GM12875 (cell line): Measurements from ENCODE around the gene ESPNL.
A peak's percentile ranks its signal among the peaks of the same experiment; 100 is the strongest.

Source experiments
- H3K4me3 ChIP-seq: one replicate; pipeline ENCODE4 v1.5.1; 2011; ENCODE audit warnings: low read depth, low read length, control low read depth
- TF ChIP-seq, protein P1 (sequence below): IDR thresholded peaks from 2 replicates; pipeline ENCODE4 v1.5.1; 2011; ENCODE audit warnings: low read depth, mild to moderate bottlenecking, control low read depth, inconsistent platforms, low read length, moderate library complexity, borderline replicate concordance; ENCODE audit not compliant: insufficient read depth

The ESPNL gene

GRCh38 chr2:238105506-238106338 lies 5.6 kb downstream of the ESPNL start:
- H3K4me3 ChIP-seq: no peak overlapping the region
- TF ChIP-seq, protein P1, sequence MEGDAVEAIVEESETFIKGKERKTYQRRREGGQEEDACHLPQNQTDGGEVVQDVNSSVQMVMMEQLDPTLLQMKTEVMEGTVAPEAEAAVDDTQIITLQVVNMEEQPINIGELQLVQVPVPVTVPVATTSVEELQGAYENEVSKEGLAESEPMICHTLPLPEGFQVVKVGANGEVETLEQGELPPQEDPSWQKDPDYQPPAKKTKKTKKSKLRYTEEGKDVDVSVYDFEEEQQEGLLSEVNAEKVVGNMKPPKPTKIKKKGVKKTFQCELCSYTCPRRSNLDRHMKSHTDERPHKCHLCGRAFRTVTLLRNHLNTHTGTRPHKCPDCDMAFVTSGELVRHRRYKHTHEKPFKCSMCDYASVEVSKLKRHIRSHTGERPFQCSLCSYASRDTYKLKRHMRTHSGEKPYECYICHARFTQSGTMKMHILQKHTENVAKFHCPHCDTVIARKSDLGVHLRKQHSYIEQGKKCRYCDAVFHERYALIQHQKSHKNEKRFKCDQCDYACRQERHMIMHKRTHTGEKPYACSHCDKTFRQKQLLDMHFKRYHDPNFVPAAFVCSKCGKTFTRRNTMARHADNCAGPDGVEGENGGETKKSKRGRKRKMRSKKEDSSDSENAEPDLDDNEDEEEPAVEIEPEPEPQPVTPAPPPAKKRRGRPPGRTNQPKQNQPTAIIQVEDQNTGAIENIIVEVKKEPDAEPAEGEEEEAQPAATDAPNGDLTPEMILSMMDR: no peak

GRCh38 chr2:238106339-238106697 lies 6.2 kb downstream of the ESPNL start:
- TF ChIP-seq, protein P1: no peak
- no peak overlapping the region for H3K4me3 ChIP-seq

GRCh38 chr2:238106698-238107524 lies 6.8 kb downstream of the ESPNL start:
- no peak overlapping the region for H3K4me3 ChIP-seq
- TF ChIP-seq, protein P1: peak; percentile 67

DNA sequence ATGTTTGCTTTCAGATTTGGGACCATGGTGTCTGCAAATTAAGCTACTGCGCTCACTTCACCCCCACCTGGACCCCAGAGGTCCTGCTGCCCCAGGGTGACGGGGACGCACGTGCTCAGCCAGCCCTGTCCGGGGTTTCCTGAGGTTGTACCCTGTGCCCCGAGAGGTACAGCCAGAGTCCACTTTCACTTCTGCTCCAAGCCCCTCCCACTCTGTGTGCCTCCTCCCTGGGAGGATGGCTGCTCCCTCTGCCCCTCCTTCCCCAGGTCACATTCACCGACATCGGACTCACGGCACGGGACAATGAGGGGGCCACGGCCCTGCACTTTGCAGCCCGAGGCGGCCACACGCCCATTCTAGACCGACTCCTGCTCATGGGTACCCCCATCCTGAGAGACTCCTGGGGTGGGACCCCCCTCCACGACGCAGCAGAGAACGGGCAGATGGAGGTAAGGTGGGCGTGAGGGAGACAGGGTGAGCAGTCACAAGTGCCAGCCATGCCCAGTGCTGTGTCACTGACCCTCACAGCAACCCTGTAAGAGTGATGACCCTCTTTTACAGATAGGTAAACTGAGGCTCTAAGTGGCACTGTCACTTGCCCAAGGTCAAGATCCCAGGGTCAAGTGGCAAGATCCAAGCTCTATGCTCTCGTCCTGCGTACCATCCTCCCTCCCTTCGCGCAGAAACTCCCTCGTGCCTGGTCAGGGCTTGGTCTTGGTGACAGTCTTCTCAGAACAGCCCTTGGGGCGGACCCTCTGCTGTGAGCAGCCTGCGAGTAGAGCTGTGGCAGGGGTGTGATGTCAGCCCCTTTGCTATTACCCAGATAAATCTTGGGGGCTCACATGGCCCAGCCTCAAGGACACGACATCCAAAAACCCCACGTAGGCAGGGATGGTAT lies 7.6 kb downstream of the ESPNL start:
- TF ChIP-seq, protein P1: no peak
- peak overlapping the region; percentile 25 for H3K4me3 ChIP-seq

- TF ChIP-seq, protein P1: no peak
- no peak overlapping the region for H3K4me3 ChIP-seq
Observed at GRCh38 chr2:238108423-238109183, 8.5 kb downstream of the ESPNL start.

GRCh38 chr2:238113611-238114010 lies 13.5 kb downstream of the ESPNL start:
- TF ChIP-seq, protein P1: no peak
- no peak overlapping the region for H3K4me3 ChIP-seq
